Measurements from ENCODE around the gene VTI1B. TPM values are rescaled to one million over a fixed set of nuclear protein-coding genes. Genes with fewer than 3 reads are reported as not detected.
A peak's percentile ranks its signal among the peaks of the same experiment; 100 is the strongest.

VTI1B gene
- polyA plus RNA-seq, 2 of the 4 experiments (the other 2 are of a cell fraction) = 77.5 to 102 TPM

DNA sequence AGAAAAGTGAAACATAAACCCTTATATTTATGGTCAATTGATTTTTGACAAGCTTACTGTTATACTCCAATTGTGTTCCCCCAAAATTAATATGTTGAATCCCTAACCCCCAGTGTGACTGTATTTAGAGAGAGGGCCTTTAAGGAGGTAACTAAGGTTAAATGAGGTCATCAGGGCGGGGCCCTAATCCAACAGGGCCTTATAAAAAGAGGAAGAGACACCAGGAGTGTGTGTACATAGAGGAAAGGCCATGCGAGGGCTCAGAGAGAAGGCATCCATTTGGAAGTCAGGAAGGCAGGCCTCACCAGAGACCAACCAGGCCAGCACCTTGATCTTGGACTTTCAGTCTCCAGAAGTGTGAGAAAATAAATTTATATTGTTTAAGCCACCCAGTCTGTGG, 6.5 kb upstream of the VTI1B start:
- WGBS (ENCODE audit: missing lambda C conversion rate) = 80% methylated on average over 2 of the region's 2 CpGs

GRCh38 chr14:67680121-67680602, 5.7 kb upstream of the VTI1B start:
- TF ChIP-seq ZSCAN20 (CRISPR knock-in tag; IDR thresholded peaks at IDR 0.05) (no peak), NFE2L2 (conservative IDR thresholded peaks at IDR 0.05; ENCODE audit: low read length) (no peak), POLR2A (IDR thresholded peaks at IDR 0.05; ENCODE audit: low read length) (no peak), BHLHE40 (IDR thresholded peaks at IDR 0.05; ENCODE audit: low read depth, low read length) (no peak), SREBF2 (IDR thresholded peaks at IDR 0.05) (no peak), HES2 (IDR thresholded peaks at IDR 0.05) (no peak), TP53 (CRISPR knock-in tag; IDR thresholded peaks at IDR 0.05) (no peak), HDAC2 (IDR thresholded peaks at IDR 0.05) (no peak), SMC3 (IDR thresholded peaks at IDR 0.05) (no peak), KDM1A (IDR thresholded peaks at IDR 0.05; ENCODE audit: low read depth) (no peak), ZC3H11A (IDR thresholded peaks at IDR 0.05) (no peak), CHD4 (IDR thresholded peaks at IDR 0.05; ENCODE audit: borderline replicate concordance) (no peak), EHF (CRISPR knock-in tag; IDR thresholded peaks at IDR 0.05) (no peak)
- TF ChIP-seq, protein P1, sequence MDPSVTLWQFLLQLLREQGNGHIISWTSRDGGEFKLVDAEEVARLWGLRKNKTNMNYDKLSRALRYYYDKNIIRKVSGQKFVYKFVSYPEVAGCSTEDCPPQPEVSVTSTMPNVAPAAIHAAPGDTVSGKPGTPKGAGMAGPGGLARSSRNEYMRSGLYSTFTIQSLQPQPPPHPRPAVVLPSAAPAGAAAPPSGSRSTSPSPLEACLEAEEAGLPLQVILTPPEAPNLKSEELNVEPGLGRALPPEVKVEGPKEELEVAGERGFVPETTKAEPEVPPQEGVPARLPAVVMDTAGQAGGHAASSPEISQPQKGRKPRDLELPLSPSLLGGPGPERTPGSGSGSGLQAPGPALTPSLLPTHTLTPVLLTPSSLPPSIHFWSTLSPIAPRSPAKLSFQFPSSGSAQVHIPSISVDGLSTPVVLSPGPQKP (IDR thresholded peaks at IDR 0.05; ENCODE audit: low read depth, low read length) = no peak
- TF ChIP-seq, protein P2, sequence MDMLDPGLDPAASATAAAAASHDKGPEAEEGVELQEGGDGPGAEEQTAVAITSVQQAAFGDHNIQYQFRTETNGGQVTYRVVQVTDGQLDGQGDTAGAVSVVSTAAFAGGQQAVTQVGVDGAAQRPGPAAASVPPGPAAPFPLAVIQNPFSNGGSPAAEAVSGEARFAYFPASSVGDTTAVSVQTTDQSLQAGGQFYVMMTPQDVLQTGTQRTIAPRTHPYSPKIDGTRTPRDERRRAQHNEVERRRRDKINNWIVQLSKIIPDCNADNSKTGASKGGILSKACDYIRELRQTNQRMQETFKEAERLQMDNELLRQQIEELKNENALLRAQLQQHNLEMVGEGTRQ (IDR thresholded peaks at IDR 0.05) = no peak
- TF ChIP-seq, protein P3, sequence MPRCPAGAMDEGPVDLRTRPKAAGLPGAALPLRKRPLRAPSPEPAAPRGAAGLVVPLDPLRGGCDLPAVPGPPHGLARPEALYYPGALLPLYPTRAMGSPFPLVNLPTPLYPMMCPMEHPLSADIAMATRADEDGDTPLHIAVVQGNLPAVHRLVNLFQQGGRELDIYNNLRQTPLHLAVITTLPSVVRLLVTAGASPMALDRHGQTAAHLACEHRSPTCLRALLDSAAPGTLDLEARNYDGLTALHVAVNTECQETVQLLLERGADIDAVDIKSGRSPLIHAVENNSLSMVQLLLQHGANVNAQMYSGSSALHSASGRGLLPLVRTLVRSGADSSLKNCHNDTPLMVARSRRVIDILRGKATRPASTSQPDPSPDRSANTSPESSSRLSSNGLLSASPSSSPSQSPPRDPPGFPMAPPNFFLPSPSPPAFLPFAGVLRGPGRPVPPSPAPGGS (IDR thresholded peaks at IDR 0.05) = no peak
- 85% methylated on average over 3 of the region's 3 CpGs for WGBS (ENCODE audit: missing lambda C conversion rate)
- peak in 1 of 2 experiments; percentile 16 for DNase-seq (ENCODE audit: low read depth in 1 of 2, low spot score in 1 of 2)
- Histone ChIP-seq H3K4me1 (peaks cover 21% of the 10 kb centered on the region), H3K4me3 (no peak overlapping the region), H3K4me2 (no peak overlapping the region), H3K9me3 (no peaks in the 10 kb centered on the region), H3K27ac (no peak overlapping the region)
- ChIA-PET POLR2A (no interaction called here), CTCF (interaction anchor here (1.1 to 1.3 kb wide), 2 partner anchors 8 to 97 kb away, joined by 4 to 6 read pairs; no protein-coding TSS in a partner anchor)
- no peak for FAIRE-seq
- ATAC-seq = peak; percentile 52 to 60; a peak in 4 of 6 replicates

More for the DNA sequence above, 6.5 kb upstream of the VTI1B start:
- DNase-seq (ENCODE audit: low read depth in 1 of 2, low spot score in 1 of 2) (no peak), FAIRE-seq (no peak), ATAC-seq (peak in 1 of 2 experiments; percentile 23; a peak in 1 of 6 replicates)
- no peak overlapping the region for H3K4me3 ChIP-seq
- H3K27ac ChIP-seq = no peak overlapping the region
- H3K9me3 ChIP-seq = no peaks in the 10 kb centered on the region
- H3K4me1 ChIP-seq = peaks cover 15% of the 10 kb centered on the region
- ChIA-PET CTCF (interaction anchor here (1.1 to 1.3 kb wide), 2 partner anchors 8 to 97 kb away, joined by 4 to 6 read pairs; no protein-coding TSS in a partner anchor), POLR2A (no interaction called here)
- TF ChIP-seq ESRRA (IDR thresholded peaks at IDR 0.05; ENCODE audit: borderline replicate concordance, low read length) (no peak), RCOR1 (IDR thresholded peaks at IDR 0.05; ENCODE audit: low read depth, low read length) (no peak), KDM1A (IDR thresholded peaks at IDR 0.05; ENCODE audit: low read depth) (no peak), MAFK (IDR thresholded peaks at IDR 0.05; ENCODE audit: partially characterized antibody) (no peak), ZNF302 (CRISPR knock-in tag; IDR thresholded peaks at IDR 0.05) (no peak), ZC3H11A (IDR thresholded peaks at IDR 0.05) (no peak), FOSL2 (IDR thresholded peaks at IDR 0.05) (no peak), FOSL2 (CRISPR knock-in tag; IDR thresholded peaks at IDR 0.05) (no peak), CBX2 (IDR thresholded peaks at IDR 0.05; ENCODE audit: borderline replicate concordance, low read depth) (no peak)
- H3K4me2 ChIP-seq = no peak overlapping the region

DNA sequence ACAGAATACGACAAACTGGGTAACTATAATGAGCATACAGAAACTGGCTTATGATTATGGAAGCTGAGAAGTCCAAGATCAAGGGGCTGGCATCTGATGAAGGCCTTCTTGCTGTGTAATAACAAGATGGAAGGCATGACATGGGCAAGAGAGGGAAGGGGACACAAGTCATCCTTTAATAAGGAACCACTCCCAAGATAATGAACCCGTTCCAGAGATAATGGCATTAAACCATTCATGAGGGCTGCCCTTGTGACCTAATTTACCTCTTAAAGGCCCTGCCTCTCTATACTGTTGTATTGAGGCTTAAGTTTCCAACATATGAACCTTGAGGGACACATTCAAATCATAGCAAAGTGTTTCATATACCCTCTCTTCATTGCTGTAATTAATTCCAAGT, 4.6 kb upstream of the VTI1B start:
- no peak overlapping the region for H3K4me2 ChIP-seq
- ChIA-PET CTCF (interaction anchor here (0.7 to 6.7 kb wide), 4 partner anchors 11 to 25 kb away, joined by 3 to 60 read pairs (median 4); no protein-coding TSS in a partner anchor), POLR2A (no interaction called here)
- FAIRE-seq (no peak), ATAC-seq (no peak), DNase-seq (ENCODE audit: low read depth in 1 of 2, low spot score in 1 of 2) (no peak)
- H3K4me1 ChIP-seq = peaks cover 21% of the 10 kb centered on the region
- H3K27ac ChIP-seq = no peak overlapping the region
- WGBS (ENCODE audit: missing lambda C conversion rate) = 98% methylated on average over 2 of the region's 2 CpGs
- H3K9me3 ChIP-seq = no peaks in the 10 kb centered on the region
- H3K4me3 ChIP-seq = no peak overlapping the region
- TF ChIP-seq CHD2 (IDR thresholded peaks at IDR 0.05; ENCODE audit: low read length, partially characterized antibody) (no peak), HEYL (CRISPR knock-in tag; IDR thresholded peaks at IDR 0.05) (no peak), ZSCAN20 (CRISPR knock-in tag; IDR thresholded peaks at IDR 0.05) (no peak), NFE2L2 (conservative IDR thresholded peaks at IDR 0.05; ENCODE audit: low read length) (no peak), NPAS2 (CRISPR knock-in tag; IDR thresholded peaks at IDR 0.05; ENCODE audit: borderline replicate concordance) (no peak), MYC (IDR thresholded peaks at IDR 0.05; ENCODE audit: borderline replicate concordance, low read length) (no peak), FOSL2 (IDR thresholded peaks at IDR 0.05) (no peak), FOSL2 (CRISPR knock-in tag; IDR thresholded peaks at IDR 0.05) (no peak), ZFP36 (IDR thresholded peaks at IDR 0.05; ENCODE audit: borderline replicate concordance, partially characterized antibody) (no peak), TP53 (CRISPR knock-in tag; IDR thresholded peaks at IDR 0.05) (no peak), KDM1A (IDR thresholded peaks at IDR 0.05; ENCODE audit: low read depth) (no peak), SREBF2 (IDR thresholded peaks at IDR 0.05) (no peak), RCOR1 (IDR thresholded peaks at IDR 0.05; ENCODE audit: low read depth, low read length) (no peak)

Measured in A549 (cell line).